Raji (cell line): ENCODE measurements around the gene CD82.

Experiments
- POLR2A ChIP-seq: IDR thresholded peaks from 2 replicates; pipeline ENCODE4 v1.6.1; 2011; ENCODE audit warnings: low read depth, low read length, control low read depth; ENCODE audit not compliant: insufficient read depth

The CD82 gene

DNA sequence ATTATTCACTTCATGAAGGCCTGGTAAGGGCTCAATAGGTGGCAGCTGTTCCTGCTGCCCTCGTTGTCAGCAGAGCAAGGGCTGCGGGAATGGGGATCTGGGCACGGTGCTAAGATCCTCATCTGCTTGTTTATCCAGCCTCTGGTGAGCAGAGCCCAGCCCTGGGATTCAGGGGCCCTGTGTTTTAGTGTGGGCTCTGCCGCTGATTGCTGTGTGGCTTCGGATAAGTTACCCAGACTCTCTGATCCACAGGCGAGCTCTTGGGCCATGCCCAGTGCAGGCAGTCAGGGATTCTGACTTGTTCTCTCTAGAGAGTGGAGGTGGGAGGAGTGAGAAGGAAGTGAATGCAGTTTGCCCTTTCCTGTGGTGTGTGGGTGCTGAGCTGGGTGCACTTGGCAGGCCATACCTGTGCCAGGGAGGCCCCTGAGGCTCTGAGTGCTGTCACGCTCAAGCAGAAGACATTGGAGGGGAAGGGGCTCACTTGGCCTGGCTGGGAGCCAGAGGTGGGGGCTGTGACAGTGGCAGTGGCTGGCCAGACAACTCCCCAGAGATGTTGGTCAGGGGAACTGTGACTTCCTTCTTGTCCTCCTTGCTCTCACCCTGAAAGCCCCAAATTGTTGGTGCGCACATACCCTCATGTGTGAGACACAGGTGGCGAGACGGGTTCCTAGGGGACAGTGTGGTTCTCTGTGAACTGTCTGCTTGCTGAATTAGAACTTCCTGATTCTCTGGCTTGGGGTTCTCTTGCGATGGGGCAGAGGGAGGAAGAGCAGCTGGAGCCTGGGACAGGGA is 43.7 kb downstream of the CD82 start:
- peak; percentile 34; the same call in 1 of the 2 replicates for TF ChIP-seq POLR2A

DNA sequence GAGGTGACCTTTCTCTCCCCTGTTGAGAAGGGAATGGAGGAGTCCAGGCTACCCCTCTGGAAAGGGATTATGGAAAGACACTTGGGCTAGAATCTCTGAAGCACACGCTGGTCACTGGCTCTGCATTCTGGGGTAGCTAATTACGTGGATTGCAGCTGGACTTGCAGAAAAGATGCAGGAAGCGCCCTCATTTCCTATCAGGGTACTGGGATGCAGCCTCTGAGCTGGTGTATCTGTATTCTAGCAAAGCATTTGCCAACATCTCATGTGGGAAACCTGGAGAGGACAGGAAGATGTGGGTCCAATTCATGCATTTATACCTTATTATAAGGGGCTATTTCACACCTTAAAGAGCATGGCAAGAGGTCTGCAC is 44.3 kb downstream of the CD82 start:
- no peak for TF ChIP-seq POLR2A

DNA sequence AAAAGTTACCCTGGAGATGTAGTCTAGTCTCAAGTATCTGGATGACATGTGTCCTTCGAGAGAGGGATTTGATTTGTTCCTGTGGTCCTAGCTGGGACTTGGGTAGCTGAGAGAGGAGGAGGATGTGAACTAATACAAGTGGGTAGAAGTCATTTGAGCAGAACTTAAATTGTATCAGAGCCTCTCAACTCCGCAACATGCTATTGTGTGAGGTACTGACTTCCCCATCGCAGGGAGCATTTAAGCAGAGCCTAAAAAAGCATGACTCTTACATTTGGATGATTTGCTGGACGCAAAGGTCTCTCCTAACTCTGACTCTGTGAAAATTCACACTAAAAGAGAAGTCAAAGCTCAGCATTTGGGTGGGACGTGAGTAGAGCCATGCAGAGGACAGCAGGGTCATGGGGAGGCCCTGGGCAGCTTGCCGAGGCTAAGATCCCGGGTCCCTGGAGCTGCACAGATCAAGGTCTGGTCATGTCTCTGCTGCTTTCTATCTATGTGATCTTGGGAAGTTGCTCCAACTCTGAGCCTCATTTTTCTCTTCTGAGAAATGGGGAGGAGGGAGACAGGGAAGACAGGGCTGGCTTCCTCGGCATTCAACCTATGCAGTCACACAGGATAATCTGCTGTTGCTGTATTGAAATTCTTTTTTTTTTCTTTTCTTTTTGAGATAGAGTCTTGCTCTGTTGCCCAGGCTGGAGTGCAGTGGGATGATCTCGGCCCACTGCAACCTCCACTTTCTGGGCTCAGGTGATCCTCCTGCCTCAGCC is 44.9 kb downstream of the CD82 start:
- TF ChIP-seq POLR2A: no peak

DNA sequence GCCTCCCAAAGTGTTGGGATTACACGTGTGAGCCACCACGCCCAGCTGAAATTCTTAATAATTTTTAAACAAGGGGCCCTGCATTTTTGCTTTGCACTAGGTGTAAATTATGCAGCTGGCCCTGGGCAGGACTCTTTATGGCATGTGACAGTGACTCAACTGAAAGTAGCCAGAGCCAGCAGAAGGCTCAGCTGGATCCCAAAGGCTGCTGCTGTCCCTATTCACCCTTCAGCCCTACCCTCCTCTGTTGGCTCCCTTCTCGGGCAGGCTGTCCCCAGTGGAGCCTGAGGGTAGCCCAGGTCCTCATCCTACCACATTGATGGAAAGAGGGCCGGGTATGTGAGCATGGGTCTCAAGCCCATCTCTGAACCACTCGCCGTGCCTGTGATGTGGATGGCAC is 45.6 kb downstream of the CD82 start:
- TF ChIP-seq POLR2A: no peak

DNA sequence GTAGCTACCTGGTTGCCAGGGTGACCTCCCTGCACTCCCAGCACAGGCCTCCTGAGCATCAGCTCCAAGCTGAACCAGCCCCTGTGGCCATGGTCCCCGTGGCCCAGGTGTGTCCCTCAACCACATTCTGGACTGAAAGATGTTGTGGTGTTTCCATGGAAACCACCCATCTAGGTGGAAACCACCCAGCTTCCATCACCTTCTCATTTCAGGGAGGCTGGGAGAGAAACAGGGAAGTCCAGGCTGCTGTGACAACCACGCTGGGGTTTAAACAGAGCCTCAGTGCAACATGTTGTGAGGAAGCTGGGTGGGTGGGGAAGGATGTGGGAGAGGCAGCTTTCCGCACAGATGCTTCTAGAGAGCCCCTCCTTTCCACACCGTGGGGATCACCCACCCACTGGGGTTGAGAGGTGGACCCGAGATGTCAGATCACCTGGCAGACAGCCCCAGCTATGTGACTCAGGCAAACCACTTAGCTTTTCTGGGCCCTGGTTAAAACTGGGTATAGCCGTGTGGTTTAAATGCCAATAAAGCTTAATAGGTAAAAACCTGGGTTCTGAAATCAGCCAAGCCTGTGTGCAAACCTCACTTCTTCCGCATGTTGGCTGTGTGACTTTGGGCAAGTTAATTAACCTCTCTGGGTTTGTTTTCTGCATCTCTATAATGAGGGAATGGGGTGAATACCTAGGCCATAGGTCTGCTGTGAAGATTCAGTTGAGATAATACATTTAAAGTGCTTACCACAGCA is 46.4 kb downstream of the CD82 start:
- 0 out of 2 replicates have a peak, but pooled peaks have one; percentile 17 for TF ChIP-seq POLR2A

DNA sequence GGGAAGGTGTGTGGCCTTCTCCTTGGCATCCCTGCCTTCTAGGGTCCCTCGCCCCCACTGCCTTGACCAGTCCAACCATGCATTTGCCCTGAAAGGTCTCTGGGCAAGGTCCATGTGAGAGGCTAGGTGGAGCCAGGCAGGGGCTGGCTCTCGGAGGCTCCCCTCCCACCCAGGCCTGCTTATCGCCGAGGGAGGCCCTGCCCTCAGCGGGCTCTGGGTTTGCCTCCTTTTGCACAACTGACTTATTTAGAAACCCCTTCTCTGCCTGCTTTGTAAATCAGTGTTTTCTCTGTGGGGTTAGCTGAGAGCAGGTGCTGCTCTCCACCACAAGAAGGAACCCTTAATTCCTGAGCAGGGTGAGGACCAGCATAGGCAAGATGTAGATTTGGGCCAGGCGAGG is 47.7 kb downstream of the CD82 start:
- TF ChIP-seq POLR2A: no peak

DNA sequence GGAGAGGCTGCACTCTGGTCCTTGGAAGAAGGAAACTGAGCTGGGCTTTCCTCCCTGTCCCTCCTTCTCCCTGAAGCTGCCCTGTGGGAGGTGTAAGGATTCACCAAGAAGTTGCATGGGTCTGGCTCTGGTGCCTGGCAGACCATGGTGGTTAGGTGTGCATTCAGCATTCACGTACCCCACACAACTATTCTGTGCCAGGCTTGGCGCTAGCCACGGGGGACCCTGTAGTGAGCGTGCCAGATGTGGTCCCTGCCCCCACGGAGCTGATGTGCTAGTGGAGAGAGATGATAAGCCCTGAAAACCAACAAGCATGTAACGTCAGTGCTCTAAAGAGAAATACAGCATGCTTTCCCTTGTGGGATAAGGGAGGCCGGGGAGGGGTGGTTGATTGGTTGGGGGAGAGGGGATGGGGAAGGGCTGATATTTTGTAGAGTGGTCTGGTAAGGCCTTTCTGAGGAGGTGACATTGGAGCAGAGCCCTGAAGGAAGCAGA is 48.9 kb downstream of the CD82 start:
- TF ChIP-seq POLR2A: no peak

DNA sequence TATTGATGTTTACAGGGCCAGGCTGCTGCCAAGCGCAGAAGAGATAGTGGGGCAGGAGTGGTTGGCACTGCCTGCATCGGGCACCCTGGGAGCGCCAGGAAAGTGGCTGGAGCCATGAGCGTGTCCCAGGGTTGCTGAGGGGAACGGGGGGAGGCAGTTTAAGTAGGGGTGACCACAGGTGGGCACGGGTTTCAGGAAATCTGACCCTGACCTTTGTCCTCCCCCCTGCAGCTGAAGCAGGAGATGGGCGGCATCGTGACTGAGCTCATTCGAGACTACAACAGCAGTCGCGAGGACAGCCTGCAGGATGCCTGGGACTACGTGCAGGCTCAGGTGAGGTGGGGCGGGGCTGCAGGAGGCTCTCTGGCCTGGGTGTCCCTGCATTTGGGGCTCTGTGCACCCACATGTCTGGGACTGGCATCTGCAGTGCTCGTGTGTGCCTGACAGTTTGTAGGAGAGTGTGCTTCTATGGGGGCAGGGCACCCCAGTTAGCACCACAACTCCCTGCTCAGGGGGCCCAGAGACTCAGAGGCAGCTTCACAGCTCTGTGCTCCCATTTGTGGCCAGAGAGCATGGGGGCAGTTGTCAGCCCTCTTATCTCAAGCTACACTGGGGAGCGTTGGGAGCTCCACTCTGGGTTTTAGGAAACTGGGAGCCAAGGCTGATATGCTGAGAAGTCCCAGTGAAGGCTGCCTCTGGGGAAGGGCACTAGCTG is 49.7 kb downstream of the CD82 start:
- no peak for TF ChIP-seq POLR2A

DNA sequence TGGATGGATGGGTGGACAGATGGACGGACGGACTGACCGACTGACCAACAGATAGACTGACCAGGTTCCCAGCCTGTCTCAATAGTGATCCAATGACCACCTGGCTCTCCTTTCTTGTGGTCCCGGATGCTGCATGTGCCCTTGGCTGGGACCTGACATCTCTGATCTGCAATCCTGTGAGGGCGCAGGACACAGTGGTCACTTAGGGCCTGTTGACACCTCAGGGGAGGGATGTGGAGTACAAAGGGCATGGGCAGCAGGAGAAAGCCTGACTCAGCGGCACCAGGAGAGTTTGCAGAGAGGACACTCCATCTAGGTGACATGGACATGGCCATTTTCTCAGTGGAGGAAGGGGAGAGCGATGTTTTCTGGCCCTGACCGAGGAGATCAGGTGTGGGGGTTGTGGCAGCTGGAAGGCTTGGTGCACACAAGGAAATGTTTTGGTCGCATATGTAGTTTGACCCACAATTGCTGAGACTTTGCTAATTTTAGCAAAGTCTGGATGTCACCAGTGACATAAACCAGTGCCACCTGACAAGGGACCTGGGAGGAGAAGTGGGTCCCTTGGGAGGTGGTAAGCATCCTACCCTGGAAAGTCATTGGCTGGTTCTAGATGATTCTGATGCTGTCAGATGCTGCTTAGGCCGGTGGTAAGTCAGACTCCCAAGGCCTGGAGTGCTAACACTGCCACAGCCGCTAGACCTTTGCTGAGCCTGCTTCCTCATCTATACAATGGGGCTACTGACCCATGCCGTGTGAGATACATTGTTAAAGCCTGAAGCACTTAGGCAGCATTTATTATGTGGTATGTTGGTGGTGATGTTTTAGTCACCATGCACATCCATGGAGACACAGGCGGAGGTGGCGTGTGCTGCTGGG is 50.7 kb downstream of the CD82 start:
- no peak for TF ChIP-seq POLR2A

DNA sequence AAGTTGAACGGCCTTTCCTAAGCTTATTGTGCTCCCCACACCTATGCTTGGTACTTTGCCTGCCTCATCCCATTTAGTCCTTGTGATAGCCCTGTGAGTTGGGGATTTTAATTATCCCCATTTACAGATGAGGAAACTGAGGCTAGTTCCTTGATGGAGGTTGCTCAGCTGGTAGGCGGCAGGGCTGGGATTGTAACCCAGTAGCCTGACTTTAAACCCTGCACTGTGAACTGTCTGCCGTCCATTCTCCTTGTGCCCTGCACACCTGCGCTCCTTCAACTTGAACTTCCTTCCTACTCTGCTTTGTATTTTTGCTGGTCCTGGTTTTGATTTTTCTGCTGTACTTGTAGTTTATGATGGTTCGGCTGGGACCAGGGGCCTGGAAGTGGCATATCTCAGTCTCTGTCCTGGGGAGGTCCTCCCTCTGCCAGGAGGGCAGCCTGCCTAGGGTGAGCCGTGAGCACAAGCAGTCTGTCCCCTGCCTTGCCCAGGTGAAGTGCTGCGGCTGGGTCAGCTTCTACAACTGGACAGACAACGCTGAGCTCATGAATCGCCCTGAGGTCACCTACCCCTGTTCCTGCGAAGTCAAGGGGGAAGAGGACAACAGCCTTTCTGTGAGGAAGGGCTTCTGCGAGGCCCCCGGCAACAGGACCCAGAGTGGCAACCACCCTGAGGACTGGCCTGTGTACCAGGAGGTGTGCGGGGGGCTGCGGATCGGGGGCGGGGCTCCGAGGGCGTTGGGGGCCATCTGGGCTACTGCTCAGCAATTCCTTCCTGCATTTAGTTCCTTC is 52.4 kb downstream of the CD82 start:
- no peak for TF ChIP-seq POLR2A

DNA sequence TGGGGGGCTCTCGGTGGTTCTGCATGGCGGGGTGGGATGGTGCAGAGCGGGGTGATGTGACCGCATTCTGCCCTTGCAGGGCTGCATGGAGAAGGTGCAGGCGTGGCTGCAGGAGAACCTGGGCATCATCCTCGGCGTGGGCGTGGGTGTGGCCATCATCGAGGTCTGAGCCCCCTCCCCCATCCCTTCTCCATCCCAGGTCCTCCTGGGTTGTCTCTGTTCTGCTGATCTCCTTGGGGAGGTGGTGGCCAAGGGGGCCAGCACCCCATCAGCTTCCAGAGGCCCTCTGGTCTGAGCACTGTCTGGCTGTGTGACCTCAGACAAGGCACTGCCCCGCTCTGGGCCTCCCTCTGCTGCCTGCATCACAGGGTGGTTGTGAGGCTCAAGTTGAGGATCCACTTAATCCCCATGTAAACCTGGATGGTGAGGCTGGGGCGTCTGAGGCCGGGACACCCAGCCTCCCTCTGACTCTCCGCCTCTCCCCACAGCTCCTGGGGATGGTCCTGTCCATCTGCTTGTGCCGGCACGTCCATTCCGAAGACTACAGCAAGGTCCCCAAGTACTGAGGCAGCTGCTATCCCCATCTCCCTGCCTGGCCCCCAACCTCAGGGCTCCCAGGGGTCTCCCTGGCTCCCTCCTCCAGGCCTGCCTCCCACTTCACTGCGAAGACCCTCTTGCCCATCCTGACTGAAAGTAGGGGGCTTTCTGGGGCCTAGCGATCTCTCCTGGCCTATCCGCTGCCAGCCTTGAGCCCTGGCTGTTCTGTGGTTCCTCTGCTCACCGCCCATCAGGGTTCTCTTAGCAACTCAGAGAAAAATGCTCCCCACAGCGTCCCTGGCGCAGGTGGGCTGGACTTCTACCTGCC is 53.3 kb downstream of the CD82 start:
- no peak for TF ChIP-seq POLR2A

DNA sequence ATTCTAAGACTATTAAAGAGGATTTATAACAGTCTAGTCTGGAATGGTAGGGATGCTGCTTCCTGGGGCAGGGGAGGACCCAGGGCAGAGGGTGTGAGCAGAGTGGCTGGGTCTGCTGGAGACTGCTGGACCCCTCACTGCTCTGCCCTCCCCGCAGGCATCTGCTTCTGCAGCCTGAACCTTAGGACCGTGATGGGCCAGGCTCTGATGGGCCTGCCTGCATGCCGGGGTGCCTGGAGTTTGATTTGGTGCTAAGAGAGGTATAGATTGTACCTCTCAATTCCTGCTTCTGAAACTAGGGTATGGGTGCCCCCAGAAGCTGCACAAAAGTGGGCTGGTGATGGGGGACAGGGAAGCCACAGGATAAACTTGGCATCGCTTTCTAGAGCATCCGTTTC is 54.9 kb downstream of the CD82 start:
- TF ChIP-seq POLR2A: no peak
